H1 (cell line): Measurements from ENCODE around the gene SKIDA1. TPM values are rescaled to one million over a fixed set of nuclear protein-coding genes. Genes with fewer than 3 reads are reported as not detected.

Experiments used
- BACH1 ChIP-seq: IDR thresholded peaks from 2 replicates; pipeline ENCODE4 v1.6.1; 2012; ENCODE audit warnings: low read length, improper control_type of control experiment
- CTBP2 ChIP-seq: IDR thresholded peaks from 2 replicates; pipeline ENCODE4 v1.7.0; 2011; ENCODE audit warnings: borderline replicate concordance, mild to moderate bottlenecking, moderate library complexity, mixed read lengths, low read length; ENCODE audit not compliant: insufficient read depth, insufficient read length
- HDAC2 ChIP-seq, 2 experiments: fragments of 300-600 bp in 1 of 2; sonication (generic) in 1 of 2; IDR thresholded peaks; 2 replicates each; pipeline ENCODE4 v1.6.1; 2011 to 2012; ENCODE audit warnings: low read depth in 2 of 2, low read length in 2 of 2, mild to moderate bottlenecking in 2 of 2, moderate library complexity in 2 of 2, borderline replicate concordance in 1 of 2, inconsistent platforms in 1 of 2
- MAFK ChIP-seq: IDR thresholded peaks from 2 replicates; pipeline ENCODE4 v1.6.1; 2012; ENCODE audit warnings: low read depth, mild to moderate bottlenecking, improper control_type of control experiment, low read length
- polyA plus RNA-seq, 7 experiments: library from polyadenylated mRNA; depleted of rRNA in 3 of 7; stranded (reverse) in 5 of 7; unstranded in 2 of 7; fragments of >200 nt in 5 of 7; fragments of 200-250 nt in 2 of 7; gene quantifications; 1 replicate in 5 of 7; 2 replicates in 1 of 7; 4 replicates in 1 of 7; pipeline versions ENCODE4 v1.2.1 to v1.2.3, GENCODE V29; 2011 to 2013; ENCODE audit warnings: missing spikeins in 2 of 7, mixed read lengths in 2 of 7
- total RNA-seq: library from RNA; stranded (reverse); fragmentation: NEBNext Ultra II Directional; extraction: Animal tissue kit (Norgen Biotek cat#: 25700); gene quantifications from 2 replicates; pipeline ENCODE4 v1.2.1, GENCODE V29; 2021

SKIDA1 gene
- total and polyA plus RNA-seq, 2 of the 8 experiments (the other 6 are each of a cell fraction or from before 2014, with no cell fraction given): 1.5 to 8.0 TPM

DNA sequence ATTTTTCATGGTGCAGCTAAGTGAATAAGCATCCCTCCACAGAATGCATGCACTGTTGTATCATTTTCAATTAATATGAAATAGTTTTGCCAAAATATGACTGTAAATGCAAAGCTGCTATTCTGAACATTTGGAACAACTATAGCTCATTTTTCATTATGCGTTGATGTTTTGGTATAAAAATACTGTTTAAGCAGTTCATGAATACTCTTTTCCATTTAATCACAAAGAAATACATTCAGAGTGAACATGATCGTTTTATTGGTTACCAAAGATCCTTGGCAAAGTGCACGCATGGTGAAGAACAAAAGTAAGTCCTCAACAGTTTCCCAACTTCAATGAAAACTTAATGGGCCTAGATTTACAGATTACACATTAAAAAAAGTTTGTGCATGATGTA is 33.1 kb downstream of the SKIDA1 start (continued):
- TF ChIP-seq HDAC2 (IDR thresholded peaks at IDR 0.05; ENCODE audit: borderline replicate concordance in 1 of 2, low read depth in 2 of 2, low read length in 2 of 2) (no peak), BACH1 (no peak), MAFK (no peak), CTBP2 (no peak)
